Adrenal gland (tissue), 12 donors: ENCODE data around the gene ENTHD1. TPM values are rescaled to one million over a fixed set of nuclear protein-coding genes. Genes with fewer than 3 reads are reported as not detected.

ENCODE experiments used
- DNase-seq, 7 donors: peaks; one replicate each; pipeline ENCODE4 v3.0.0-alpha.2; 2019 to 2020
- H3K27ac ChIP-seq, 5 donors: fragments of 200-600 bp; sonication (generic) in 4 of 5; 1 replicate in 3 of 5; 2 replicates in 2 of 5; pipeline versions ENCODE4 v1.5.1 to v1.8.0; 2016 to 2020; ENCODE audit warnings: mild to moderate bottlenecking in 1 of 5
- H3K27me3 ChIP-seq: fragments of 200-600 bp; 2 replicates; pipeline ENCODE4 v1.8.0; 2021
- H3K36me3 ChIP-seq, 2 donors: fragments of 200-600 bp; replicated peaks in 1 of 2; 1 replicate in 1 of 2; 2 replicates in 1 of 2; pipeline versions ENCODE4 v1.5.1 to v1.8.0; 2018 to 2022
- H3K4me1 ChIP-seq, 2 donors: fragments of 200-600 bp; replicated peaks in 1 of 2; 1 replicate in 1 of 2; 2 replicates in 1 of 2; pipeline versions ENCODE4 v1.5.1 to v1.8.0; 2018 to 2021
- H3K4me3 ChIP-seq, 4 donors: fragments of 200-600 bp; sonication (generic) in 3 of 4; one replicate each; pipeline ENCODE4 v1.5.1; 2016 to 2018
- H3K9me3 ChIP-seq, 3 donors: fragments of 200-600 bp; sonication (generic) in 1 of 3; replicated peaks in 1 of 3; 1 replicate in 2 of 3; 2 replicates in 1 of 3; pipeline versions ENCODE4 v1.5.1 to v1.8.0; 2016 to 2021
- CTCF ChIP-seq, 6 experiments: fragments of 450-650 bp in 4 of 6; fragments of 200-600 bp in 2 of 6; sonication (generic) in 1 of 6; IDR thresholded peaks; 1 replicate in 5 of 6; 2 replicates in 1 of 6; pipeline versions ENCODE4 v1.5.1 to v1.8.0; 2016 to 2021; ENCODE audit warnings: antibody characterized with exemption in 6 of 6, mild to moderate bottlenecking in 2 of 6, moderate library complexity in 1 of 6
- POLR2A ChIP-seq, 2 donors: fragments of 450-650 bp; IDR thresholded peaks; one replicate each; pipeline ENCODE4 v1.6.1; 2017; ENCODE audit warnings: antibody characterized with exemption in 2 of 2, mild to moderate bottlenecking in 2 of 2, moderate library complexity in 1 of 2
- WGBS, 4 donors: extraction: QIAGEN DNeasy Blood & Tissue Kit in 2 of 4; methylation state at CpG; one replicate each; pipeline versions ENCODE4 v1.1.5 to v1.1.7; 2013 to 2017; 5-methylcytosine and 5-hydroxymethylcytosine counted together
- intact Hi-C, 2 donors: fragments of 100-400 bp; cut with DNase I; formaldehyde crosslinking; loops; one replicate each; pipeline versions ENCODE4 v1.14.1 to v1.15.0; 2022 to 2023
- polyA plus RNA-seq, 3 donors: library from polyadenylated mRNA; stranded (reverse); fragments of 200-250 nt in 2 of 3; fragments of 350-450 nt in 1 of 3; fragmentation: Illumina TruSeq in 1 of 3; extraction: RNeasy Lipid Tissue Mini Kit (QIAGEN cat#74804) in 1 of 3; gene quantifications; one replicate each; pipeline ENCODE4 v1.2.3, GENCODE V29; 2013 to 2014
- total RNA-seq, 9 donors: library from RNA; depleted of rRNA in 4 of 9; stranded (reverse); fragments of >200 nt in 4 of 9; fragments of 120-200 nt in 1 of 9; fragmentation: NEBNext Ultra II Directional in 1 of 9; extraction: Animal tissue kit (Norgen Biotek cat#: 25700) in 1 of 9; gene quantifications; one replicate each; pipeline versions ENCODE4 v1.1.0 to v1.2.4, GENCODE V29; 2013 to 2023
- donor health status: healthy with polysubstance abuse.
- donor health status: Bipolar disorder and iron deficiency.
- donor health status: DM: yes; HTN: yes; CAD: no.
- donor health status: DM: no; HTN: no; CAD: no.
- donor health status: DM: no; HTN: no; CAD: no.
- donor health status: DM: yes; HTN: yes; CAD: no.

ENTHD1 gene
- total and polyA plus RNA-seq, 12 donors, result 0.07 TPM; not detected in 11

DNA sequence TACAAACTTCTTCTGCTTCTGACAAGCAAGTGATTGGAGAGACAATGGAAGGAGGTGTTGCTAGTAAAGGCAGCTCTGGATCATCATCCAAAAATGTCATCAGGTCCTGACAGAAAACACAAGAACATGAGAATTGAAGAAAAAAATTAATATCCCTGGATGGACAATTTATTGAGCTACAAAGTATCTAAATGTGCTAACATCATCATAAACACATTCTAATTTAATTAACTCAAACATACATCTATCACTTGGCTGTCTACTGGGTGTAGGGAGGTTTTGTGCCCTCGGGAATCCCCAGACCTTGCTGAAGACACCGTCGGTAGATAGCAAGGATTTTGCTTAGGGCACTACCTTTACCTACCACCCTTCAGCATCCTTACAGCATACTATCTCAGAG, 72.6 kb downstream of the ENTHD1 start:
- intact Hi-C loops, result no loop called here
- H3K27ac ChIP-seq, result no peak overlapping the region
- H3K9me3 ChIP-seq, result no peaks in the 10 kb centered on the region
- 80 to 86% (median 83%) methylated on average over 3 of the region's 3 CpGs for WGBS, 4 donors
- TF ChIP-seq CTCF (IDR thresholded peaks at IDR 0.05) (no peak), POLR2A (IDR thresholded peaks at IDR 0.05) (no peak)
- no peak overlapping the region for H3K4me3 ChIP-seq
- DNase-seq, result no peak
- no peaks in the 10 kb centered on the region for H3K36me3 ChIP-seq
- H3K4me1 ChIP-seq, result peaks cover 0 to 8% of the 10 kb centered on the region in 2 donors
- no peaks in the 10 kb centered on the region for H3K27me3 ChIP-seq

DNA sequence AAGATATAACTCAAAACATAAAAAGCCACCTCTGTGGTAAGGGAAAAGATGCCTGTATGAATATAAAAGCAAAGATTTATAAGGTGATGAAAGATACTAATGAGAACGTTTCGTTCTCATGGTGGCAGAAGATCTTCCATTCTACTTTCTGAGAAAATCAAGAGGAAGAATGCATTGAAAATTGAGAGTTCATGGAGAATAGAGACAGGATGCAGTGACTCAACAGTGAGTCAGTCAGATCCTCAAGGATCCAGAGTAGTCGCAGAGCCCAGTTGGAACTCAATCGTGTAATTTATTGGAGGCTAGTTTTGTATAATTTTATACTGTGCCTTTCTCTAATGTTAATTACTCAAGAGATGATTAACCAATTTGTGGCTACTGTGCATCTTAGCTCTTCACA, 73.3 kb downstream of the ENTHD1 start:
- intact Hi-C loops, result no loop called here
- H3K36me3 ChIP-seq, result no peaks in the 10 kb centered on the region
- no peak overlapping the region for H3K4me3 ChIP-seq
- H3K27me3 ChIP-seq, result no peaks in the 10 kb centered on the region
- 32 to 38% (median 35%) methylated on average over 4 of the region's 4 CpGs for WGBS, 4 donors
- TF ChIP-seq POLR2A (IDR thresholded peaks at IDR 0.05) (no peak), CTCF (IDR thresholded peaks at IDR 0.05) (no peak)
- no peak overlapping the region for H3K27ac ChIP-seq
- H3K9me3 ChIP-seq, result no peaks in the 10 kb centered on the region
- DNase-seq, result peak in 4 of 7 donors; percentile 22 to 38 (median 32)
- H3K4me1 ChIP-seq, result peaks cover 0 to 8% of the 10 kb centered on the region in 2 donors

- no peak for TF ChIP-seq POLR2A (IDR thresholded peaks at IDR 0.05)
- TF ChIP-seq CTCF (IDR thresholded peaks at IDR 0.05), result no peak
- Histone ChIP-seq H3K9me3 (no peaks in the 10 kb centered on the region), H3K36me3 (no peaks in the 10 kb centered on the region), H3K27ac (no peak overlapping the region), H3K4me1 (peaks cover 0 to 8% of the 10 kb centered on the region in 2 donors), H3K27me3 (no peaks in the 10 kb centered on the region), H3K4me3 (no peak overlapping the region)
- no peak for DNase-seq
- 80 to 86% (median 84%) methylated on average over 2 of the region's 2 CpGs for WGBS, 4 donors
- intact Hi-C loops, result no loop called here
Observed at GRCh38 chr22:39819429-39819828, 74.1 kb downstream of the ENTHD1 start.

- H3K4me3 ChIP-seq, result no peak overlapping the region
- TF ChIP-seq CTCF (IDR thresholded peaks at IDR 0.05), result no peak
- no peak overlapping the region for H3K27ac ChIP-seq
- H3K4me1 ChIP-seq, result peaks cover 0 to 8% of the 10 kb centered on the region in 2 donors
- H3K9me3 ChIP-seq, result no peaks in the 10 kb centered on the region
- intact Hi-C loops, result no loop called here
- WGBS, 4 donors, result 35 to 42% (median 41%) methylated on average over 3 to 5 of the region's 5 CpGs
- H3K36me3 ChIP-seq, result no peaks in the 10 kb centered on the region
- no peaks in the 10 kb centered on the region for H3K27me3 ChIP-seq
- no peak for DNase-seq
Observed at GRCh38 chr22:39818094-39818493, 75.5 kb downstream of the ENTHD1 start.
